ENCODE results near the gene TATDN3. TPM values are rescaled to one million over a fixed set of nuclear protein-coding genes. Genes with fewer than 3 reads are reported as not detected.
"Not testable (repeated sequence)": the region's sequence is repeated elsewhere in the genome, so short reads cannot be mapped to it uniquely, and the experiment has no call there.

Gene TATDN3
- polyA plus RNA-seq, 1 of the 3 experiments (the other 2 are of a cell fraction), result 5.2 TPM

GRCh38 chr1:212762839-212763238, 28.9 kb upstream of the TATDN3 start:
- no peak overlapping the region for H2AFZ ChIP-seq (ENCODE audit: low read depth)
- H3K9me2 ChIP-seq, result no peaks in the 10 kb centered on the region
- H3K4me1 ChIP-seq (ENCODE audit: control insufficient read depth in 1 of 2, insufficient read depth in 2 of 2, low read depth in 1 of 2, low read length in 1 of 2), result no peaks in the 10 kb centered on the region
- H3K27me3 ChIP-seq (ENCODE audit: insufficient read depth), result no peaks in the 10 kb centered on the region
- H3K36me3 ChIP-seq (replicated peaks in 1 of 2; ENCODE audit: control insufficient read depth in 1 of 2, insufficient read depth in 2 of 2, low read length in 1 of 2), result peaks cover 5 to 19% of the 10 kb centered on the region in 2 experiments
- no peak for DNase-seq
- no peaks in the 10 kb centered on the region for H3F3A ChIP-seq (replicated peaks; ENCODE audit: insufficient read depth)
- no peak overlapping the region for H3K27ac ChIP-seq (ENCODE audit: low read depth in 2 of 2, low read length in 1 of 2)
- H3K79me2 ChIP-seq (ENCODE audit: insufficient read depth), result peaks cover 34% of the 10 kb centered on the region; the same call in 1 of the 2 replicates
- H3K4me3 ChIP-seq (ENCODE audit: low read depth in 2 of 2, low read length in 1 of 2), result no peak overlapping the region
- POLR2A ChIA-PET, result no interaction called here
- TF ChIP-seq ZBTB33 (IDR thresholded peaks at IDR 0.05; ENCODE audit: borderline replicate concordance, low read depth) (no peak), MXI1 (IDR thresholded peaks at IDR 0.05; ENCODE audit: low read depth, low read length) (no peak), CHD2 (IDR thresholded peaks at IDR 0.05; ENCODE audit: low read length, partially characterized antibody) (no peak), NRF1 (IDR thresholded peaks at IDR 0.05; ENCODE audit: low read depth, low read length) (no peak), RAD21 (IDR thresholded peaks at IDR 0.05; ENCODE audit: low read length) (no peak), IRF3 (IDR thresholded peaks at IDR 0.05; ENCODE audit: low read depth, low read length) (no peak), RXRA (IDR thresholded peaks at IDR 0.05; ENCODE audit: borderline replicate concordance, low read depth) (no peak), FOXJ3 (CRISPR knock-in tag; IDR thresholded peaks at IDR 0.05) (no peak), FOXM1 (IDR thresholded peaks at IDR 0.05; ENCODE audit: low read depth) (no peak), EP300 (IDR thresholded peaks at IDR 0.05; ENCODE audit: borderline replicate concordance in 1 of 2, low read depth in 1 of 2, low read length in 1 of 2) (no peak), NFIC (IDR thresholded peaks at IDR 0.05; ENCODE audit: borderline replicate concordance) (no peak), ELF1 (IDR thresholded peaks at IDR 0.05) (no peak), PBX3 (IDR thresholded peaks at IDR 0.05) (no peak)
- no peaks in the 10 kb centered on the region for H4K20me1 ChIP-seq (ENCODE audit: insufficient read depth)
- WGBS (ENCODE audit: low lambda C conversion rate), result 96% methylated on average over 9 of the region's 9 CpGs
- CTCF ChIA-PET, result interaction anchor here (1.0 to 2.5 kb wide), 4 partner anchors 9 to 233 kb away, joined by 3 to 13 read pairs (median 4); no protein-coding TSS in a partner anchor
- no peak overlapping the region for H3K4me2 ChIP-seq
- no peaks in the 10 kb centered on the region for H3K9me3 ChIP-seq
- no peak overlapping the region for H3K9ac ChIP-seq

- CTCF ChIA-PET, result interaction anchor here (1.5 to 1.6 kb wide), 2 partner anchors 10 to 12 kb away, joined by 3 to 4 read pairs; no protein-coding TSS in a partner anchor
Observed at GRCh38 chr1:212764718-212765281, 26.9 kb upstream of the TATDN3 start.

GRCh38 chr1:212766825-212767224, 24.9 kb upstream of the TATDN3 start:
- whole genome bisulfite sequencing (ENCODE audit: low lambda C conversion rate), result 56% methylated on average over 2 of the region's 2 CpGs
- H3K27me3 ChIP-seq (ENCODE audit: insufficient read depth); H3K4me2 ChIP-seq; CTCF ChIA-PET; POLR2A ChIA-PET; H4K20me1 ChIP-seq (ENCODE audit: insufficient read depth); H3K4me1 ChIP-seq (ENCODE audit: control insufficient read depth in 1 of 2, insufficient read depth in 2 of 2, low read depth in 1 of 2, low read length in 1 of 2); H3K9me2 ChIP-seq; DNase-seq; H2AFZ ChIP-seq (ENCODE audit: low read depth); H3F3A ChIP-seq (replicated peaks; ENCODE audit: insufficient read depth); H3K9ac ChIP-seq; H3K27ac ChIP-seq (ENCODE audit: low read depth in 2 of 2, low read length in 1 of 2); H3K4me3 ChIP-seq (ENCODE audit: low read depth in 2 of 2, low read length in 1 of 2): not testable (repeated sequence)
- H3K36me3 ChIP-seq (replicated peaks in 1 of 2; ENCODE audit: control insufficient read depth in 1 of 2, insufficient read depth in 2 of 2, low read length in 1 of 2), result peaks cover 5 to 30% of the 10 kb centered on the region in 2 experiments
- peaks cover 43% of the 10 kb centered on the region for H3K79me2 ChIP-seq (ENCODE audit: insufficient read depth)
- H3K9me3 ChIP-seq, result peaks cover 11% of the 10 kb centered on the region

More at GRCh38 chr1:212764718-212765281, 26.9 kb upstream of the TATDN3 start:
- H3K4me3 ChIP-seq (ENCODE audit: low read depth in 2 of 2, low read length in 1 of 2); H3K9ac ChIP-seq; H3K27ac ChIP-seq (ENCODE audit: low read depth in 2 of 2, low read length in 1 of 2); H3K9me3 ChIP-seq; H2AFZ ChIP-seq (ENCODE audit: low read depth); H3F3A ChIP-seq (replicated peaks; ENCODE audit: insufficient read depth); H3K9me2 ChIP-seq; H4K20me1 ChIP-seq (ENCODE audit: insufficient read depth); H3K27me3 ChIP-seq (ENCODE audit: insufficient read depth); H3K4me1 ChIP-seq (ENCODE audit: control insufficient read depth in 1 of 2, insufficient read depth in 2 of 2, low read depth in 1 of 2, low read length in 1 of 2); H3K4me2 ChIP-seq; POLR2A ChIA-PET; DNase-seq: not testable (repeated sequence)
- Histone ChIP-seq H3K79me2 (ENCODE audit: insufficient read depth) (peaks cover 36% of the 10 kb centered on the region), H3K36me3 (replicated peaks in 1 of 2; ENCODE audit: control insufficient read depth in 1 of 2, insufficient read depth in 2 of 2, low read length in 1 of 2) (peaks cover 5 to 25% of the 10 kb centered on the region in 2 experiments)
- 91% methylated on average over 1 of the region's 1 CpG for WGBS (ENCODE audit: low lambda C conversion rate)
